Activated CD4-positive, alpha-beta memory T cell treated with anti-CD3 and anti-CD28 coated beads for 36 hours (primary cell): ENCODE results near the gene GNB2. TPM values are rescaled to one million over a fixed set of nuclear protein-coding genes. Genes with fewer than 3 reads are reported as not detected.

ENCODE experiments used
- CTCF ChIA-PET: fragments of 350-600 bp; sonication (Branson Sonifier 250); formaldehyde crosslinking; loops from one replicate; lab custom pipeline; 2021; ENCODE audit warnings: antibody characterized with exemption, inconsistent platforms; lab: Charles Lee
- POLR2A ChIA-PET: fragments of 350-600 bp; sonication (Branson Sonifier 250); formaldehyde crosslinking; loops from one replicate; lab custom pipeline; 2021; ENCODE audit warnings: antibody characterized with exemption; lab: Charles Lee
- DNase-seq: peaks from one replicate; pipeline ENCODE4 v3.0.0-alpha.2; 2020
- H3K27ac Mint-ChIP-seq: one replicate; pipeline ENCODE4 v1.8.0; 2021; ENCODE audit warnings: mixed read lengths
- H3K27me3 Mint-ChIP-seq: one replicate; pipeline ENCODE4 v1.8.0; 2021; ENCODE audit warnings: mixed read lengths
- H3K36me3 Mint-ChIP-seq: one replicate; pipeline ENCODE4 v1.8.0; 2021; ENCODE audit warnings: mixed read lengths
- H3K4me1 Mint-ChIP-seq: one replicate; pipeline ENCODE4 v1.8.0; 2021; ENCODE audit warnings: low read depth, mixed read lengths
- H3K4me3 Mint-ChIP-seq: one replicate; pipeline ENCODE4 v1.8.0; 2021; ENCODE audit warnings: mild to moderate bottlenecking, mixed read lengths
- H3K9me3 Mint-ChIP-seq: one replicate; pipeline ENCODE4 v1.8.0; 2021; ENCODE audit warnings: mixed read lengths
- intact Hi-C: fragments of 100-400 bp; cut with micrococcal nuclease; formaldehyde crosslinking; loops from one replicate; pipeline ENCODE4 v1.15.1; 2023
- total RNA-seq, 2 experiments: library from RNA; stranded (reverse); gene quantifications; one replicate each; pipeline ENCODE4 v1.2.3, GENCODE V29; 2021

Gene GNB2
- total RNA-seq, 2 experiments from 2014 or later = 228 to 231 TPM

DNA sequence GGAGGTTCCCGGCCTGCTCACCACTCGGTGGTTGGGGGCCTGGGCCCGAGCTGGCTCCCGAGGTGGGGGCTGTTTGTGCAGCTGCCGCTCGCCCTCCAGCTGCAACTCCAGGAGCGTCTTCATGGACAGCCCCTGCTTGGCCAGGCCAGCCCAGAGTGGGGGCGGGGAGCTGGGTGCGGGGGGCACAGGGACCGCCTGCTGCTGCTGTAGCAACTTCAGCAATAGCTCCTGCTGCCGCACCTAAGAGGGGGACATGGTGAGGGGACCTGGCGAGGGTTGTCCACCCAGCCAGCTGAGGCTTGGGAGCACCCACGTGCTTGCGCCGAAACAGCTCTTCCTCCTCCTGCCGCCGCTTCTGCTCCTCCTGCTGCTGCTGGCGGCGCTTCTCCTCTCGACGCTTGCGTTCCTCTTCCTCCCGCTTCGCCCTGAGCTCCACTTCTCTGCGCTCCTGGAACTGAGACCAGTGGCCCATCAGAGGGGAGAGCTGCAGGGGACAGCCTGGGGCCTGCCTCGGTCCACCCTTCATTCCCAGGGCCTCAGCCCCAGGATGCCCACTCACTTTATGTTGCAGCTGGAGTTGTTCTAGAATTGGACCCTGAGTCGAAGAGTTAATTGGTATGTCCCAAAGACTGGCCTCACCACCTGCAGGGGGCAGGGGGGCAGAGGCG lies 9.6 kb downstream of the GNB2 start:
- ChIA-PET POLR2A (interaction anchor here (0.6 to 3.0 kb wide), 5 partner anchors 8 to 247 kb away, joined by 3 to 10 read pairs (median 3); partner anchors contain the start of genes GIGYF1 and PPP1R35), CTCF (interaction anchor here (1.1 to 2.1 kb wide), 2 partner anchors 9 to 50 kb away, joined by 5 to 11 read pairs; no protein-coding TSS in a partner anchor)
- no peak overlapping the region for H3K27ac Mint-ChIP-seq
- DNase-seq = no peak
- peaks cover 30% of the 10 kb centered on the region for H3K36me3 Mint-ChIP-seq
- H3K27me3 Mint-ChIP-seq = no peaks in the 10 kb centered on the region
- intact Hi-C loops = no loop called here
- H3K4me3 Mint-ChIP-seq = no peak overlapping the region
- H3K9me3 Mint-ChIP-seq = no peaks in the 10 kb centered on the region
- H3K4me1 Mint-ChIP-seq = peaks cover 19% of the 10 kb centered on the region

DNA sequence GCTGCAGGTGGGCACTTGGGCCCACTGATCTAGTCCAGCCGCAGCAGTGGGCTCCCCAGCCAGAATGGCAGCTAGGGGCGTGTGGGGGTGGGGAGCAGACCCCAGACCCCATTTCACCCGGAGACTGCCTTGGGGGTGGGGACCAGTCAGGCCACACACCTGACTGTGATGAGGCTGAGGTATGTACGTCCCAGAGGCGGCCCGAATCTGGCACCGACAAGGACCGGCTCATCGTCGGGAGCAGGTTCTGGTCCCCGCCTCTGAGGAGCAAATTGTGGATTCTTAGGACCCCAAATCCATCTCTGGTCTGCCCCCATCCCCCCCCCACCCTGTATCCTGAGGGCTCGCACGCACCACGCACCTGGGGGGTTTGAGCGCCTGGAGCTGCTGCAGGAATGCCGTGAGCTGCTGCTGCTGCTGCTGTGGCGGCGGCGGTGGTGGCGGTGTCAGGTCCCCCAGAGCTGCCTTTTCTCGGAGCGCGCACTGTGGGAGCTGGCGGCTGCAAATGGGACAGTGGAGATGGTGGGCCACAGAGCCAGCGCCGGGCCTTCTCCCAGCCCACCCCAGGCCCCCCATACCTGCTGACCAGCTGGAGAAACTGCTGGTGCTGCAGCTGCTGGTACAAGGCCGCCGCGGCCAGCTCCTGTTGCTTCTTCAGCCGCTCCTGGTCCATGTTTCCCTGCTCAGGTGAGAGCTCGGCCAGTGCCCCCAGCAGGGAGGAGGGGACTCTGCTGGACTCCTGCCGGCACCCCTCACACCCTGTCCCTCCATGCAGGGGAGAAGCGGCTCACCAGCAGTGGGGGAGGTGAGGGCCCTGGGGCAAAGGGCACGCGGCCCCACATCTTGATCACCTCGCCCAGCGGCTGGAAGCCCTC lies 10.4 kb downstream of the GNB2 start:
- peaks cover 20% of the 10 kb centered on the region for H3K4me1 Mint-ChIP-seq
- POLR2A ChIA-PET = interaction anchor here (0.6 to 1.5 kb wide), 4 partner anchors 8 to 247 kb away, joined by 3 read pairs; partner anchors contain the start of gene PPP1R35
- intact Hi-C loops = no loop called here
- H3K36me3 Mint-ChIP-seq = peaks cover 30% of the 10 kb centered on the region
- no peaks in the 10 kb centered on the region for H3K27me3 Mint-ChIP-seq
- CTCF ChIA-PET = interaction anchor here (1.1 to 2.1 kb wide), 2 partner anchors 8 to 51 kb away, joined by 5 to 11 read pairs; no protein-coding TSS in a partner anchor
- no peak overlapping the region for H3K4me3 Mint-ChIP-seq
- H3K9me3 Mint-ChIP-seq = no peaks in the 10 kb centered on the region
- no peak overlapping the region for H3K27ac Mint-ChIP-seq
- no peak for DNase-seq

DNA sequence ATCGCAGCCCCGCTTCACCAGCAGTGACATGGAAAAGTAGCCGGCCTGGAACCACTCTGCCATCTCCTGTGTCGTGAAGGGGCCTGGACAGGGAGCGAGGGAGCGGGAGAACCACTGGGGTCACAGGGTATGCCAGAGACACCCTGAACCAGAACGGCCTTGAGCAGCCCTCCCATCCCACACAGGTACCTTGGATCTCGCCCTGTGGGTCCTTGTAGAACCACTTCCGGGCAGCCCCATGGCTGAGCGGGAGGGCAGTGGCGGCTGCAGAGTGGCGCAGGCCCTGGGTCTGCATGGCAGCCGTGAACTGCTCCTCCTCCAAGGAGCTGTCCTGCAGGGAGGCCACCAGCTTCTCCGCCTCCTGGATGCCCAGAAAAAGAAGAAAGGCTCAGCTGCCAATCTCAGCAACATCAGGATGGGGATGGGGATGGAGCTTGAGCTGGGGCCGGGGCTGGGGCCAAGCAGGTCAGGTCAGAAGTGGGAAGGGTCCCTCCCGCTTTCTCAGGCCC lies 11.0 kb downstream of the GNB2 start:
- no peaks in the 10 kb centered on the region for H3K27me3 Mint-ChIP-seq
- peaks cover 18% of the 10 kb centered on the region for H3K4me1 Mint-ChIP-seq
- H3K4me3 Mint-ChIP-seq = no peak overlapping the region
- ChIA-PET CTCF (interaction anchor here (2.1 kb wide), 1 partner anchor 7 kb away, joined by 11 read pairs; no protein-coding TSS in a partner anchor), POLR2A (interaction anchor here (0.6 to 1.5 kb wide), 2 partner anchors 169 to 248 kb away, joined by 3 read pairs; partner anchors contain the start of gene PPP1R35)
- intact Hi-C loops = no loop called here
- H3K36me3 Mint-ChIP-seq = peaks cover 25% of the 10 kb centered on the region
- H3K27ac Mint-ChIP-seq = no peak overlapping the region
- no peaks in the 10 kb centered on the region for H3K9me3 Mint-ChIP-seq
- DNase-seq = no peak

DNA sequence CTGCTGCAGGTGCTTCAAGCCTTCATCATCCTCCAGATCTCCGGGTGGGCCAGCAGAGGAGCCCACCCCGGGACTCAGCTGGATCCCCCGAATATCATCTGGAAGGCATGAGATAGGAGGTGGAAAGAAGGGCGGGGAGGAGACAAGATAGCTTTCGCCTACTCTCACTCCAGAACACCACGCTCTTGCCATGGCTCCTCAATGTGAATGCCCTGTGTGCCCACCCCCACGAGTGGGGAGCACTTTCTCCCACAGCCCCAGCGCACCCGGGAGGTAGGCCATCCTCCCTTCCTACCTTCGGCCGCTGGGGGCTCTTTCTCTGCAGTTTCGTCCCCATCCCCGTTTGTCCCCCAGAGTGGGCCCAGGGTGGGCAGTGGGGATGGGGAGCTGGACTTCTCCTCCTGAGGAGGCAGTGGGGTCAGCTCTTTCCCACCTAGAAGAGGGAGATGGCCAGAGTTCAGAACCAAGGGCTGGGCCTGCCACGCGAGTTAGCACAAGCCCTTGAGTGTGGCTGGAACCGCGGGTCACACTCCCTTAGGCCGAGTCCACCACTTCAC lies 11.6 kb downstream of the GNB2 start:
- H3K27ac Mint-ChIP-seq = no peak overlapping the region

DNA sequence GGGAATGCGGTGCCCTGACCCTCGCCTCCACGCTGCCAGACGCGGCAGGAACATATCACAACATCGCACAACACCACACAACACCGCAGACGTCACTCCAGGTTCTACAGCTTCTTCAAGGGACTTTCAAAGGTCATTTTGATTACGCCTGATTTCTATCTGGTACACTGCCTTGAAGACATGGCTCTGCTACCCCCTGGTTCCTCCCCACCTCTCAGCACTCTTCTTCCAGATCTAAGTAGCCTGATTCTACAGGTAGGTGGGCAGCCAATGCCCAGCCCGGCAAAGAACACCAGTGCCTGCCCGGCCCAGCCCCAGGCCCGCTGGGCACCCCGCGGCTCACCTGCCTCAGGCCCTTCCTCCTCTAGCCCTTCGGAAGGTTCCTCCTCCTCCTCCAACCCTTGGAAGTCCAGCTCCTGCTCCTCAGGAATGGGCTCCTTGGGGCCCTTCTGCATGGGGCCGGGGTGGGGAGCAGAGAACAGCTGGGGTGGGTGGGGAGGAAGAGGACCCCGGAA lies 12.1 kb downstream of the GNB2 start:
- H3K4me1 Mint-ChIP-seq = peaks cover 12% of the 10 kb centered on the region
- POLR2A ChIA-PET = interaction anchor here (0.6 to 0.9 kb wide), 2 partner anchors 8 to 198 kb away, joined by 3 read pairs; no protein-coding TSS in a partner anchor
- no peaks in the 10 kb centered on the region for H3K9me3 Mint-ChIP-seq
- no peak overlapping the region for H3K4me3 Mint-ChIP-seq
- H3K27me3 Mint-ChIP-seq = no peaks in the 10 kb centered on the region
- CTCF ChIA-PET = no interaction called here
- no peak for DNase-seq
- intact Hi-C loops = no loop called here
- H3K27ac Mint-ChIP-seq = no peak overlapping the region
- peaks cover 19% of the 10 kb centered on the region for H3K36me3 Mint-ChIP-seq

More for the DNA sequence above, 11.6 kb downstream of the GNB2 start:
- intact Hi-C loops = no loop called here
- H3K27me3 Mint-ChIP-seq = no peaks in the 10 kb centered on the region
- ChIA-PET CTCF (no interaction called here), POLR2A (interaction anchor here (0.6 kb wide), 1 partner anchor 168 kb away, joined by 3 read pairs; no protein-coding TSS in a partner anchor)
- H3K9me3 Mint-ChIP-seq = no peaks in the 10 kb centered on the region
- H3K4me3 Mint-ChIP-seq = no peak overlapping the region
- H3K36me3 Mint-ChIP-seq = peaks cover 20% of the 10 kb centered on the region
- H3K4me1 Mint-ChIP-seq = peaks cover 17% of the 10 kb centered on the region
- DNase-seq = no peak

DNA sequence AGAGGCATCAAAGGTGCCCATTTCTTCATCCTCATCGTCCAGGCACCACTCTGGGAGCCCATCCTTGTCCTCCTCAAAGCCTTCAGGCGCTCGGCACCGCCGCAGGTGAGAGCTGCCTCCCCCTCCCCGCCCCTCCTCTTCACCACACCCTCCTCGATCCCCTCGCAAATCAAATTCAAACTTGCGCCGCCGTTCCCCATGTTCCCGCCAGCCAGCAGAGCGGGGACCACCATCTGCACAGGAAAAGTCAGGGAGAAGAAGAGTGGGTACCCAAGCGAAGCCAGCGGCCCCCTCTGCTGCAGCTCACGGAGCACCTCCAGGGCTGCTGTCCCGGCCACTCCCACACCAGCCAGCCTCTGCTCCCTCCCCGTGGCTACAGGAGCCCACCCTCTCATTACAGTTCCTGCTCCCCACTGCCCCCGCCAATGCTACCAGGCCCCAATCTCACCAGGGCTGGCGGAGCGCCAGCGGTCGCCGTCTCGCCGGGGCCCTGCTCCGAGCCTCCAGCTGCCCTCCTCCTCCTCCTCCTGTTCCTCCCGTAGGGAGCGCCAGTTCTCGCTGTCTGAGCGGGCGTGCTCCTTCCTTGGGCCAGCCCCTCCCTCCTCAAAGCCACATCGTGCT lies 12.8 kb downstream of the GNB2 start:
- intact Hi-C loops = no loop called here
- Mint-ChIP-seq H3K9me3 (no peaks in the 10 kb centered on the region), H3K4me3 (no peak overlapping the region), H3K4me1 (peaks cover 12% of the 10 kb centered on the region), H3K36me3 (peaks cover 19% of the 10 kb centered on the region), H3K27ac (no peak overlapping the region), H3K27me3 (no peaks in the 10 kb centered on the region)
- ChIA-PET CTCF (no interaction called here), POLR2A (interaction anchor here (0.6 to 0.9 kb wide), 2 partner anchors 9 to 197 kb away, joined by 3 read pairs; no protein-coding TSS in a partner anchor)
- no peak for DNase-seq

DNA sequence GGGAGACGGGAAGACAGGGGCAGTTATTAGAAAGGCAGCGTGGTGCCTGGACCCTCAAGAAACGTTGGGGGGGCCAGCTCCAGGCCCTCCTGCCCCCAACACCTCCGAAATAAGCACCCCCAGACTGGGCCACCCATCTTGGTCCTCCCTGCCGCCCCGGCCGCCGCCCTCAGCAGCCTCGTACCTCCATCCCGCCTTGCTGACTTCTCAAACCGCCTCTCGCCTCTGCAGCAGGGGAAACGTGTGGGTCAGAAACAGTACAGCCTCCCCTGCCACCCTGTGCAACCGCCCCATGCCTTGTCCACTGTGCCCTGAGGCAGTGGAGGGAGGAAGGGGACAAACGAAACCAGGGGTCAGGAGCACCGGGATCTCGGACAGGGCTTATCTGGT lies 13.3 kb downstream of the GNB2 start:
- Mint-ChIP-seq H3K36me3 (peaks cover 19% of the 10 kb centered on the region), H3K27me3 (no peaks in the 10 kb centered on the region), H3K4me3 (no peak overlapping the region), H3K4me1 (peaks cover 13% of the 10 kb centered on the region), H3K9me3 (no peaks in the 10 kb centered on the region), H3K27ac (no peak overlapping the region)
- intact Hi-C loops = no loop called here
- ChIA-PET CTCF (no interaction called here), POLR2A (no interaction called here)
- DNase-seq = no peak

DNA sequence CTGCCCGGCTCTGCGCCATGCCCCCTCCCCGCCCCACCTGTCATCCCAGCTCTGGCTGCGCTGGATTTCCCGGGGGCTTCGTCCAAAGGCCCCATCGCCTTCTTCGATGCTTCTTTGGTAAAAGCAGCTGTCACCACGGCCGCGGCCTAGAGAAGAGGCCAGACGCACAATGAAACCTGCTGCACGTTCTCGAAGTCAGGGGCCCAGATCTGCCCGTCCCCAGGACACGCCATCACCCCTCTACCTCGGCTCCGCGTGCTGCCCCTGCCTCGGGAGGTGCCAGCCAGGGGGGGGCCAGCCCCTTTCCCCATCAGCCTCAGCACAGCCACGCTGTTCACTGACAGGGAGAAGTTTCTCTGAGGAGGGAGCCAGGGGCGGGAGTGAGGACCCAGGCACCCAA lies 13.7 kb downstream of the GNB2 start:
- Mint-ChIP-seq H3K4me1 (peaks cover 17% of the 10 kb centered on the region), H3K27ac (no peak overlapping the region), H3K4me3 (no peak overlapping the region), H3K9me3 (no peaks in the 10 kb centered on the region), H3K27me3 (no peaks in the 10 kb centered on the region), H3K36me3 (peaks cover 19% of the 10 kb centered on the region)
- ChIA-PET CTCF (interaction anchor here (1.0 to 10.9 kb wide), 2 partner anchors 15 to 18 kb away, joined by 3 to 132 read pairs; partner anchors contain the start of gene POP7), POLR2A (no interaction called here)
- intact Hi-C loops = no loop called here
- DNase-seq = no peak

DNA sequence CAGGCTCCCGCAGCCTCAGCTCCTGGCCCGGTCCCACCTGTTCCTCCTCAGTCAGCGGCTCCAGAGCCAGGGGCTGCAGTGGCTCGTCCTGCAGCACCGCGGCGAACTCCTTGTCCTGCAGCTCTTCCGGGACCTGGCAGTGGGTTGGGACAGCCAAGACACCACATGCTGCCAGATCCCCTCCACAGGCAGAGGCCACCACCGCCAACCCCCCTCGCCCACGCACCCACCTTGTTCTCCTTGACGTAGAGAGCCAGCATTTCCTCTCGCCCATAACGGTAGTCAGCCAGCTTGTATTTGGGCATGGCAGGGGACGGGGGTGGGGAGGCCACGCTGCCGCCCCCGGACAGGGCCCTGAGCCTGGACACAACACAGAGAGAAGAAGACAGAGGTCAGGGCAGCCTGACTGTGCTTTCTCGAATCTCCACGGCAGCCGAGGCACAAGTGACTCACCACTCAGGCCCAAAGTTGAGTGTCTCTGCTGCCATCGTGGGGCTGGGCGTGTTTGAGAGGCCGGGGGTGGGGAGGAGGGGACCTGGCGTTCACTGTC lies 14.3 kb downstream of the GNB2 start:
- Mint-ChIP-seq H3K9me3 (no peaks in the 10 kb centered on the region), H3K27me3 (no peaks in the 10 kb centered on the region), H3K4me3 (no peak overlapping the region), H3K27ac (no peak overlapping the region), H3K4me1 (peaks cover 22% of the 10 kb centered on the region), H3K36me3 (peaks cover 19% of the 10 kb centered on the region)
- DNase-seq = no peak
- ChIA-PET POLR2A (no interaction called here), CTCF (interaction anchor here (1.0 to 10.9 kb wide), 2 partner anchors 14 to 17 kb away, joined by 3 to 132 read pairs; partner anchors contain the start of gene POP7)
- intact Hi-C loops = no loop called here

DNA sequence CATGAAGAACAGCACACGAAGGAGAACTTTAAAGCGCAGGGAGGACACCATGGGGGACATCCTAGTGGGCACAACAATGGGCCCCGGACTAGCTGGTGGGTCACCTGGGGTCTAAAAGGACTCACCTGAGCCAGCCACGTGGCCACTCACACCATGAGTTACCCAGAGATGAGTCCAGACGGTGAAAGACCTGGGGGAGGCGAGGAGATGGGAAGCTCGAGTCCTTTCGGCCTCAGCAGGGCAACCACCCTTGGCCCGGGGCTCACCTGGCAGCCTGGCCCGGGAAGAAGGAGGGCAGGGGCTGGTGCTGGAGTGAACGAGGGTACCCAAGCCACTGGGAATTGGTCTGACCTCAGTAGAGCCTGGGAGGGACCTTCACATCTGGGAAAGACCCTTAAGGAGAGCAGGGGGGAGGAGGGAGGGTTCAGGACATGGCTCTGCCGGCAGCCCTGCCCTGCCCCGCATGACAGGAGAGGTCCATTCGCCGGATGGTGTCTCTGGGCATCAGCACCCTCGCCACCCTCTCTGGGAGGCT lies 14.9 kb downstream of the GNB2 start:
- H3K27ac Mint-ChIP-seq = no peak overlapping the region
- H3K4me1 Mint-ChIP-seq = peaks cover 24% of the 10 kb centered on the region
- no peak for DNase-seq
- no peak overlapping the region for H3K4me3 Mint-ChIP-seq
- ChIA-PET CTCF (interaction anchor here (1.0 to 10.9 kb wide), 3 partner anchors 14 to 16 kb away, joined by 3 to 132 read pairs (median 6); partner anchors contain the start of gene POP7), POLR2A (no interaction called here)
- H3K27me3 Mint-ChIP-seq = no peaks in the 10 kb centered on the region
- no peaks in the 10 kb centered on the region for H3K9me3 Mint-ChIP-seq
- intact Hi-C loops = no loop called here
- peaks cover 21% of the 10 kb centered on the region for H3K36me3 Mint-ChIP-seq
